ENCODE results near the gene OR5K3.

- no peak for TF ChIP-seq POLR2A (IDR thresholded peaks at IDR 0.05; ENCODE audit: low read length)
- TF ChIP-seq GATA1 (IDR thresholded peaks at IDR 0.05; ENCODE audit: low read depth, low read length), result no peak
Measured at GRCh38 chr3:98404010-98404409, 13.5 kb downstream of the OR5K3 start.
